ENCODE results near the gene METTL1. TPM values are rescaled to one million over a fixed set of nuclear protein-coding genes. Genes with fewer than 3 reads are reported as not detected.
"Not testable (repeated sequence)": the region's sequence is repeated elsewhere in the genome, so short reads cannot be mapped to it uniquely, and the experiment has no call there.

Gene METTL1
- total RNA-seq, 2 experiments from 2014 or later: 26.3 to 28.8 TPM

GRCh38 chr12:57726151-57726883 is 45.6 kb downstream of the METTL1 start:
- ChIA-PET POLR2A (no interaction called here), CTCF (interaction anchor here (0.7 to 2.0 kb wide), 3 partner anchors 9 to 19 kb away, joined by 3 to 10 read pairs (median 4); partner anchors contain the start of gene TSPAN31)
- ATAC-seq: no peak
- H3K27ac Mint-ChIP-seq: peak overlapping the region; percentile 61
- no peaks in the 10 kb centered on the region for H3K27me3 Mint-ChIP-seq (ENCODE audit: low read depth)
- H3K4me1 Mint-ChIP-seq (ENCODE audit: low read depth): peaks cover 12% of the 10 kb centered on the region
- peaks cover 63% of the 10 kb centered on the region for H3K36me3 Mint-ChIP-seq (ENCODE audit: low read depth)
- H3K9me3 Mint-ChIP-seq (ENCODE audit: insufficient read depth): no peaks in the 10 kb centered on the region
- peak; percentile 44 for DNase-seq
- H3K4me3 Mint-ChIP-seq: peak overlapping the region; percentile 28

GRCh38 chr12:57725851-57726150 is 46.1 kb downstream of the METTL1 start:
- H3K4me1 Mint-ChIP-seq (ENCODE audit: low read depth): peaks cover 12% of the 10 kb centered on the region
- ChIA-PET CTCF (interaction anchor here (0.7 to 2.0 kb wide), 3 partner anchors 8 to 19 kb away, joined by 3 to 10 read pairs (median 4); partner anchors contain the start of gene TSPAN31), POLR2A (no interaction called here)
- no peaks in the 10 kb centered on the region for H3K9me3 Mint-ChIP-seq (ENCODE audit: insufficient read depth)
- DNase-seq (no peak), ATAC-seq (no peak)
- H3K27me3 Mint-ChIP-seq (ENCODE audit: low read depth): no peaks in the 10 kb centered on the region
- peaks cover 64% of the 10 kb centered on the region for H3K36me3 Mint-ChIP-seq (ENCODE audit: low read depth)
- no peak overlapping the region for H3K4me3 Mint-ChIP-seq
- H3K27ac Mint-ChIP-seq: no peak overlapping the region

- Mint-ChIP-seq H3K36me3 (ENCODE audit: low read depth) (peaks cover 63% of the 10 kb centered on the region), H3K4me3 (no peak overlapping the region), H3K27me3 (ENCODE audit: low read depth) (no peaks in the 10 kb centered on the region), H3K4me1 (ENCODE audit: low read depth) (peaks cover 12% of the 10 kb centered on the region), H3K27ac (peak overlapping the region; percentile 56), H3K9me3 (ENCODE audit: insufficient read depth) (no peaks in the 10 kb centered on the region)
- ATAC-seq (no peak), DNase-seq (no peak)
- CTCF ChIA-PET: interaction anchor here (0.7 to 2.0 kb wide), 3 partner anchors 17 to 99 kb away, joined by 3 to 10 read pairs (median 4); partner anchors contain the start of gene TSPAN31
- POLR2A ChIA-PET: interaction anchor here (0.9 kb wide), 1 partner anchor 16 kb away, joined by 5 read pairs; no protein-coding TSS in a partner anchor
Measured at GRCh38 chr12:57724936-57725740, 46.8 kb downstream of the METTL1 start.

- ChIA-PET POLR2A (interaction anchor here (0.6 to 0.9 kb wide), 2 partner anchors 17 to 88 kb away, joined by 3 to 5 read pairs; no protein-coding TSS in a partner anchor), CTCF (interaction anchor here (0.7 kb wide), 1 partner anchor 100 kb away, joined by 4 read pairs; no protein-coding TSS in a partner anchor)
- Mint-ChIP-seq H3K27me3 (ENCODE audit: low read depth) (no peaks in the 10 kb centered on the region), H3K4me1 (ENCODE audit: low read depth) (peaks cover 12% of the 10 kb centered on the region), H3K36me3 (ENCODE audit: low read depth) (peaks cover 63% of the 10 kb centered on the region), H3K4me3 (no peak overlapping the region), H3K9me3 (ENCODE audit: insufficient read depth) (no peaks in the 10 kb centered on the region), H3K27ac (peak overlapping the region; percentile 57)
- DNase-seq: no peak
- no peak for ATAC-seq
Measured at GRCh38 chr12:57724003-57724935, 47.6 kb downstream of the METTL1 start.

GRCh38 chr12:57723630-57723962 is 48.3 kb downstream of the METTL1 start:
- Mint-ChIP-seq H3K4me1 (ENCODE audit: low read depth) (peaks cover 12% of the 10 kb centered on the region), H3K4me3 (no peak overlapping the region), H3K27me3 (ENCODE audit: low read depth) (no peaks in the 10 kb centered on the region), H3K9me3 (ENCODE audit: insufficient read depth) (no peaks in the 10 kb centered on the region), H3K36me3 (ENCODE audit: low read depth) (peaks cover 64% of the 10 kb centered on the region), H3K27ac (no peak overlapping the region)
- CTCF ChIA-PET: no interaction called here
- DNase-seq (no peak), ATAC-seq (no peak)
- POLR2A ChIA-PET: interaction anchor here (0.6 to 1.4 kb wide), 3 partner anchors 9 to 118 kb away, joined by 3 to 5 read pairs (median 3); no protein-coding TSS in a partner anchor

DNA sequence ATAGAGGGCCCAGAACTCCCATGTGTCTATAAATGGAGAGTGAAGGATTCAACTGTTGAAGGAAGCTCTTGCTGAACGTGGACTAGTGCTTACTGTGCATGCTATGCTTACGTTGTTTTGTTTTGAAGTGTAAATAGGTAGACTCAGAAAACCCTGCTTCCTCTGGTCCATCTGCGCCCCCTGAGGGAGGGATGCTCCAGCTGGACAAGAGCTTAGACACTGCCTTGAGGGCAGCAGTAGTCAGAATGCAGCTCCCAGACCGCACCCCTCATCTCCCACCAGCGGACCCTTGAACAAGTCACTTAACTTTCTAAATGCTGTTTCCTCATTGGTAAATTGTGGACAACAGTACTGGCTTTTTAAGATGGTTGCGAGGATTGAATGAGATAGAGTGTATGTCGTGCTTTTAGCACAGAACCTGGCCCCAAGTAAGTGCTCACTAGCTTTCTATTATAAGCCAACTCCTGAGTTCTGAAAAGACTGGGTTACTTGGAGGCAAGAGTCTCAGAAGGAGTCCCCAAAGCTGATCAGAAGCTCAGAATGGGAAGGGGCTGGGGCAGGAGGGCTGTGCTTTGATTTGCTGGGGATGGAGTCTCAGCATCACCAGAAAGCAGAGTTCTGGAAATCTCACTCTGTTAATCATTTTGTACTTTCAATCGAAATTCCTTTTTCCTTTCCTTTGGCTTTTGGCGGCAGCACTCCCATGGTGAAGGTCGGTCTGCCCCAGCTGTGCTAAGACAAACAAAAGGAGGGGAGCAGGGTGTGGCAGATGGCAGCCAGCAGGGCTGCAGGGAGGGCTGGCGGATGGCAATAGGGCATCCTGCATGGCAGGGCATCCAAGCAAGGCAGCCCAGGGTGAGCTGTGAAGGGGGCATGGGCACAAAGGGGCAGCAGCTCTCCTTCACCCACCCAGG is 48.9 kb downstream of the METTL1 start:
- Mint-ChIP-seq H3K9me3 (ENCODE audit: insufficient read depth) (no peaks in the 10 kb centered on the region), H3K4me3 (no peak overlapping the region), H3K27ac (peak overlapping the region; percentile 50), H3K36me3 (ENCODE audit: low read depth) (peaks cover 62% of the 10 kb centered on the region), H3K4me1 (ENCODE audit: low read depth) (peaks cover 12% of the 10 kb centered on the region), H3K27me3 (ENCODE audit: low read depth) (no peaks in the 10 kb centered on the region)
- CTCF ChIA-PET: interaction anchor here (1.0 kb wide), 1 partner anchor 21 kb away, joined by 5 read pairs; the partner anchor contains the start of gene TSPAN31
- POLR2A ChIA-PET: interaction anchor here (0.6 to 1.9 kb wide), 4 partner anchors 10 to 118 kb away, joined by 3 to 6 read pairs (median 4); no protein-coding TSS in a partner anchor
- no peak for DNase-seq
- ATAC-seq: no peak

GRCh38 chr12:57721846-57722608 is 49.9 kb downstream of the METTL1 start:
- DNase-seq; H3K27me3 Mint-ChIP-seq (ENCODE audit: low read depth); ATAC-seq; H3K9me3 Mint-ChIP-seq (ENCODE audit: insufficient read depth); H3K4me3 Mint-ChIP-seq: not testable (repeated sequence)
- Mint-ChIP-seq H3K36me3 (ENCODE audit: low read depth) (peaks cover 58% of the 10 kb centered on the region), H3K4me1 (ENCODE audit: low read depth) (peaks cover 10% of the 10 kb centered on the region), H3K27ac (peak overlapping the region; percentile 55)
- ChIA-PET CTCF (interaction anchor here (0.6 to 1.2 kb wide), 3 partner anchors 20 to 158 kb away, joined by 3 to 5 read pairs (median 5); partner anchors contain the start of gene TSPAN31), POLR2A (interaction anchor here (0.7 to 1.9 kb wide), 4 partner anchors 9 to 84 kb away, joined by 3 to 6 read pairs (median 4); partner anchors contain the start of gene OS9)

DNA sequence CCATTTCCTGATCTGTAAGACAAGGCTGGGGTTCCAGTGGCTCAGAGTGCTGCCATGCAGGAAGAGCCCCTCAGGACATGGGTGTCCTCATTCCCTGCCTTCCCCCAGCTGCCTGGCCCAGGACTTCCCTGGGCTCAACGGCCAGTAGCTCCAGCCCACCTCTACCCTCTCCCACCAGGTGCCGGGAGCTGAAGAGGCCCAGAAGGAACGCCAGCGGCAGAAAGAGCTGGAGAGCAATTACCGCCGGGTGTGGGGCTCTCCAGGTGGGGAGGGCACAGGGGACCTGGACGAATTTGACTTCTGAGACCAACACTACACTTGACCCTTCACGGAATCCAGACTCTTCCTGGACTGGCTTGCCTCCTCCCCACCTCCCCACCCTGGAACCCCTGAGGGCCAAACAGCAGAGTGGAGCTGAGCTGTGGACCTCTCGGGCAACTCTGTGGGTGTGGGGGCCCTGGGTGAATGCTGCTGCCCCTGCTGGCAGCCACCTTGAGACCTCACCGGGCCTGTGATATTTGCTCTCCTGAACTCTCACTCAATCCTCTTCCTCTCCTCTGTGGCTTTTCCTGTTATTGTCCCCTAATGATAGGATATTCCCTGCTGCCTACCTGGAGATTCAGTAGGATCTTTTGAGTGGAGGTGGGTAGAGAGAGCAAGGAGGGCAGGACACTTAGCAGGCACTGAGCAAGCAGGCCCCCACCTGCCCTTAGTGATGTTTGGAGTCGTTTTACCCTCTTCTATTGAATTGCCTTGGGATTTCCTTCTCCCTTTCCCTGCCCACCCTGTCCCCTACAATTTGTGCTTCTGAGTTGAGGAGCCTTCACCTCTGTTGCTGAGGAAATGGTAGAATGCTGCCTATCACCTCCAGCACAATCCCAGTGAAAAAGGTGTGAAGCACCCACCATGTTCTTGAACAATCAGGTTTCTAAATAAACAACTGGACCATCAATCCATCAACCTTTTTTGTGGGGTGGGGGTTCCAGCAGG is 51.0 kb downstream of the METTL1 start:
- DNase-seq (no peak), ATAC-seq (no peak)
- Mint-ChIP-seq H3K27ac (peak overlapping the region; percentile 63), H3K4me1 (ENCODE audit: low read depth) (peaks cover 7% of the 10 kb centered on the region), H3K9me3 (ENCODE audit: insufficient read depth) (no peaks in the 10 kb centered on the region), H3K36me3 (ENCODE audit: low read depth) (peaks cover 58% of the 10 kb centered on the region), H3K27me3 (ENCODE audit: low read depth) (no peaks in the 10 kb centered on the region), H3K4me3 (no peak overlapping the region)
- CTCF ChIA-PET: interaction anchor here (0.9 to 1.2 kb wide), 2 partner anchors 11 to 21 kb away, joined by 3 to 5 read pairs; no protein-coding TSS in a partner anchor
- POLR2A ChIA-PET: interaction anchor here (0.5 to 1.9 kb wide), 8 partner anchors 8 to 220 kb away, joined by 3 to 6 read pairs (median 4); partner anchors contain the start of genes CYP27B1 and OS9

All from activated CD8-positive, alpha-beta T cell treated with anti-CD3 and anti-CD28 coated beads, Interleukin-2, amount 10 ng/mL, durations not matched to agents 7 days and 5 days (primary cell).